HG03064 (cell line): ENCODE measurements around the gene KRTAP19-2.
"Not testable (repeated sequence)": the region's sequence is repeated elsewhere in the genome, so short reads cannot be mapped to it uniquely, and the experiment has no call there.

ENCODE experiments used
- ATAC-seq: cut with Tn5 transposase; IDR thresholded peaks from one replicate; pipeline ENCODE4 v1.9.1; 2021; ENCODE audit warnings: low read depth; ENCODE audit not compliant: unreplicated experiment

Gene KRTAP19-2, protein sequence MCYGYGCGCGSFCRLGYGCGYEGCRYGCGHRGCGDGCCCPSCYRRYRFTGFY

DNA sequence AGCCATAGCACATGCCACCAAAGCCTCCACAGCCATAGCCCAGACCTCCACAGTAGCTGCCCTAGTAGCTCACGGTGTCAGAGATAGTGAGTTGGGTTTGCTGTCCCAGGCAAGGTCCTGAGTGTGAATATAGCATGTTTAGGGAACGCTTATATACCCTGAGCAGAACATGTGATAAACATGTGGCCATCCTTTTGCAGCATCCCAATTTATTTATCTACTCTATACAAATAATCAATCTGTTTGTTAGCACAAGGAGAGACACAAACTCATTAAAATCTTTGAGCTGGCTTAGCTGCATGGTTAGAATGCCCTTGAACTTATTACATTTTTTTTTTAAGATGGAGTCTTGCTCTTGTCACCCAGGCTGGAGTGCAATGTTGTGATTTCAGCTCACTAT lies at the start of gene KRTAP19-2:
KRTAP19-2 (minus strand) TSS at position 101 of the 400 bp plus-strand sequence; CDS start at position 13, 88 bp downstream.
- ATAC-seq, result no peak

DNA sequence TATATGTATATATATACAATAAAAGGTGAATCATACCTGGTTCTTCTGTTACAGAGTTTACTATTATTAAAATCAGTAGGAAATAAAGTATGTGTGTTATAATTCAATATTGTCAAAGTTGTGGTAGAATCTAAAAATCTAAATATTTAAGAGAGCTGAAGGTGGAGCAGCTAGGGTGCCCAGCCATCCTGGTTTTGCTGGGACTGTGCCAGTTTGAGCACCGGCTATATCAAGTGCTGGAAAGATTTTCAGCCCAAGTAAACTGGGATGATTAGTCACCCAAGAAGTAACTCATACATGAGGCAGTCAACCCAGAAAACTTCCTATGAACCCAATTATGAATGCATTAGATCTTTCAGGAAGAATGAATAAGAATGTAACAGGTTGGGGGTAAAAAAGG lies 31.6 kb upstream of the KRTAP19-2 start:
- ATAC-seq, result no peak

DNA sequence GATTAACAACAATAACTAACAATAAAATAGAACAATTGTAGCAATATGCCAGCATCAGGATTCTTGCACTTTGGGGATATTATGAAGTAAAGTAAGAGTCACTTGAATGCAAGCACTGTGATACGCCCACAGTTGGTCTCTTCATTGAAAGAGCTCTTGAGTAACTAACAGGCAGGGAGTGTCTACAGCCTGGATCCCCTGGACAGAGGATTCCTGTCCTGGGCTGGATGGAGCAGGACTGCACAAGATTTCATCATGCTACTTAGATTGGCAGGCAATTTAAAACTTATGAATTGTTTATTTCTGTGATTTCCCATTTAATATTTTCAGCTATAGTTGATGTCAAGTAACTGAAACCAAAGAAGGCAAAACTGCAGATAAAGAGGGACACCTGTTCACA lies 28.4 kb upstream of the KRTAP19-2 start:
- ATAC-seq, result no peak

DNA sequence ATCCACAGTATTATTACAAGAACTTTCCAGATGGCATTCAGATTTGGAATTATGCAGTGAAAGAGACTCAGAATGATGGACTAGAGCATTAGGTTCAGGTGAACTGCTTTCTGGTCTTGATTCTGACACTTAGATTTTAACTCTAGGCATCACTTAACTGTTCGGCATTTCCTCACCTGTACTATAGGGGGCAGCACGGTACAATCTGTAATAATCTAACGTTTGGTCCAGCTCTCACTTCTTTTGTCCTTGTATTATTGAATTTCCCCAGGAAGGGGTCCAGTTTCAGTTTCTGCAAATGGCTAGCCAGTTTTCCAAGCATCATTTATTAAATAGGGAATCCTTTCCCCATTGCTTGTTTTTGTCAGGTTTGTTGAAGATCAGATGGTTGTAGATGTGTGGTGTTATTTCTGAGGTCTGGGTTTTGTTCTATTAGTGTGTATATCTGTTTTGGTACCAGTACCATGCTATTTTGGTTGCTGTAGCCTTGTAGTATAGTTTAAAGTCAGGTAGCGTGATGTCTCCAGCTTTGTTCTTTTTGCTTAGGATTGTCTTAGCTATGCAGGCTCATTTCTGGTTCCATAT lies 18.5 kb upstream of the KRTAP19-2 start:
- not testable (repeated sequence) for ATAC-seq

DNA sequence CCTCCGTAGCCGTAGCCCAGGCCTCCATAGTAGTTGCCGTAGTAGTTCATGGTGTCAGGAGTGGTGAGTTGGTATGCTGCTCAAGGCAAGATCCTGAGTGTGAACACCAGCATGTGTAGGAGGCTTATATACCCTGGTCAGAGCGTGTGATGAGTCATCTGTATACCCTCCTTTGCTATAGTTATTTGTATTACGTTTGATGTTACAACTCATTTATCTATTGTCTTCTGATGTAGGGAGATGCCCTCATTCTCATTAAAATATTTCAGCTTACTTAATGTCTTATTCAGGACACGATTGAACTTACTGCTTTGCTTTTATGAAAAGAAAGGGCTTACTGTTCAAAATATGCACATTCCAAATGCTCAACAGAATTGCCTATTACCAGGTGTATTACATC lies 14.8 kb upstream of the KRTAP19-2 start, which contains the start of gene KRTAP19-5:
KRTAP19-5 (minus strand) TSS at position 101 of the 400 bp plus-strand sequence; CDS start at position 50, 51 bp downstream.
- ATAC-seq, result no peak

DNA sequence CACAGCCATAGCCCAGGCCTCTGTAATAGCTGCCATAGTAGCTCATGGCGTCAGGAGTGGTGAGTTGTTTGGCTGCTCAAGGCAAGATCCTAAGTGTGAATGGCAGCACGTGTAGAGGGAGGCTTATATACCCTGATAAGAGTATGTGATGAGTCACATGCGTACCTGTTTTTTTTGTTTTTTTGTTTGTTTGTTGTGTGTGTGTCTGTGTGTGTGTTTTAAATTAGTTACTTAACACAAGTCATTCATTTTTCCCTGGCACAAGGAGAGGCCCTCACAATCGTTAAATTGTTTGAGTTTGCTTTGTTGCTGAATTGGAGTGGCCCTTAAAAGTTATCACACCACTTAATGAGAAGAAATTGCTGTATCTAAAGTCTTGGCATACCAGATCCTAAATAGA lies 9.8 kb upstream of the KRTAP19-2 start, which contains the start of gene KRTAP19-4:
KRTAP19-4 (minus strand) TSS at position 101 of the 400 bp plus-strand sequence; CDS start at position 46, 55 bp downstream.
- ATAC-seq, result no peak

DNA sequence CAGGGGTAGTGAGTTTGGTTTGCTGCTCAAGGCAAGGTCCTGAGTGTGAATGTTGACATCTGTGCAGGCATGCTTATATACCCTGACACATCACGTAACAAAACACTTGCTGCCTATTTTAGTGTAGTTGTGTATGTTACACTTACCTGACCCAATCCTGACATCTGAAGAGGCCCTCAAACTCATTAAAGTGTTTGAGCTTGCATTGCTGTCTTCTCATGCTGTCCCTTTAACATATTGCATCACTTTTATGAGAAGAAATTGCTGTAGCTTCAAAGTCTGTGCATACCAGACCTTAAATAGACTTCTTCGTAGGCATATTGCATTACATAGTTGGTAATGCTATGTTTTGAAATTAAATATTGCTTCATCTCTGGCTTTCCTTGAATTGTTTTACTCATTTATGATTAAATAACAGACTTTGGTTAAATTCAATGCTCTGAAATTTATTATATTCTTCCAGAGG lies 4.8 kb upstream of the KRTAP19-2 start, which contains the start of gene KRTAP19-3:
KRTAP19-3 (minus strand) TSS at position 51 of the 466 bp plus-strand sequence. CDS start 56 bp downstream, outside the sequence.
- ATAC-seq, result no peak

DNA sequence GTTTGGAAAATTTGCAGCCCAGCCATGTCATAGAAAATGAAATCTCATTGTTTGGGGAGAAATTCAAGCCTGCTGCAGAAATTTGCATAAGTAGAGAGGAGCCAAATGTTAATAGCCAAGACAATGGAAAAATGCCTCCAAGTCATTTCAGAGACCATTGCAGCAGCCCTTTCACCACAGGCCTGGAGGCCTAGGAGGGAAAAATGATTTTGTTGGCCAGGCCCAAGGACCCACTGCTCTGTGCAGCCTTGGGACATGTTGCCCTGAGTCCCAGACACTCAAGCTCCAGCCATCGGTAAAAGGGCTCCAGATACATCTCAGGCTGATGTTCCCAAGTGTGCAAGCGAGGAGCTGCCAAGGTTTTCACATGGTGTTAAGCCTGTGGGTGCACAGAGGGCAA lies 1.1 kb downstream of the KRTAP19-2 start:
- no peak for ATAC-seq

DNA sequence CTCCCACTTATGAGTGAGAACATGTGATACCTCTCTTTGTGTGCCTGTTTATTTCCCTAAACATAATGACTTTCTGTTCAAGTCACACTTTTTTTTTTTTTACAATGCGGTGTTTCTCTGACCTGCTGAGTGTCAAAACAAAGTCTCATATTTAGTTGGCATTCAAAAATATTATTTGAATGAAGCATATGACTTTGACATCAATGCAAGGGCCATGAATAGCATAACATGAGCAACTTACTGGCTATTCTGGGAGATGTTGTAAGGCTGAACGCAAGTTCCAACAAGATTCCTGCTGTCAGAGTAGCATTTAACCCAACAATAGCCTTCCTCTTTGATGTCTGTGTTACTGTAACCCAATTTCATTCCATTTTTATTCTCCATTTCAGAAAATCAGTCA lies 5.1 kb downstream of the KRTAP19-2 start:
- no peak for ATAC-seq

DNA sequence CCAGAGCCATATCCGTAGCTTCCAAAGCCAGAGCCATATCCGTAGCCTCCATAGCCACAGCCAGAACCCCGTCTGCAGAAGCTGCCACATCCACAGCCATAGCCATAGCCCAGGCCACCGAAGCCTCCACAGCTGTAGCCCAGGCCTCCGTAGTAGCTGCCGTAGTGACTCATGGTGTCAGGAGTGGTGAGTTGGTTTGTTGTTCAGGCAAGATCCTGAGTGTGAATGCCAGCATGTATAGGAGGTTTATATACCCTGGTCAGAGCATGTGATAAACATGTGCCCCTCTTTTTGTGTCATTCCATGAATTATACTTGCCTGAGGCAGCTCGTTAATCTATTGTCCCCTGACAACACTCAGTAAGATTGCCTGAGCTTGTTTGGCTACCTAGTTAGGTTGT lies 7.1 kb downstream of the KRTAP19-2 start, which contains the start of gene KRTAP19-1:
KRTAP19-1 (minus strand) TSS at position 223 of the 400 bp plus-strand sequence; CDS start at position 173, 50 bp downstream.
- no peak for ATAC-seq

DNA sequence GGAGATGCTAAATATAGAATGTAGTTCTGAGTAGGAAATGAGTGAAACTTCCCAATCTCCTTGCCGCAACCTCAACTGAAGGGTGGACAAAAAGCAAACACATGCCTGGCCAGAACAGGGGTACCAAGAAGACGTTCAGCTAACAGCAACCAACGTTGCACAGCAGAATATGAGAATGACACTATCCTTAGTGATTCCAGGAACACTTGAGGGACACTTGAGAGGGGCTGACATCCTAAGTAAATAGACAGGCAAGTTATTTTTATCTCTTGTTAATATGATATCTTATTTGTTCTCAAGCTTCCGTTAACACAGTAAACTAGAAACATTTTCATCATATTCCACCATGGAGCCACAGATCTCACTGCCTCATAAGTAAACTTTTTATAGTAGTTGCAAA lies 8.0 kb downstream of the KRTAP19-2 start:
- no peak for ATAC-seq

DNA sequence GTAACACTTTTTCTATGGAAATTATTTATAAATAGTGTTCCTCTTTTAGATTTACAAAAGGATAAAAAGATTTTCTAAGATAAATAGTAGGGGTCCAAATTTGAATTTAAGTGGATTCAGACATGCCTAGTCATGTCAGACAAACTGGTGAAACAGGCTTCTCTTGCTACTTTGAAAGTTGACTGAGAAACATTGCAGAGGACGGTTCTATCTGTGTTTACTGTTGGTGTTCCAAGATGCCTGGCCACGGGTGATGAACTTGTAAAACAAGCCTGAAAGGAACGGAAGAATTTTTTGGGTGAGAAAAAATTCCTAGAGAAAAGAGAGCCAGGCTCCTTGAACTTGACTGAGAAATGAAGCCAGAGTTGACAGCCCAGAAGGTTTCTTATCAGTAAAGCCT lies 9.2 kb downstream of the KRTAP19-2 start:
- ATAC-seq, result no peak

DNA sequence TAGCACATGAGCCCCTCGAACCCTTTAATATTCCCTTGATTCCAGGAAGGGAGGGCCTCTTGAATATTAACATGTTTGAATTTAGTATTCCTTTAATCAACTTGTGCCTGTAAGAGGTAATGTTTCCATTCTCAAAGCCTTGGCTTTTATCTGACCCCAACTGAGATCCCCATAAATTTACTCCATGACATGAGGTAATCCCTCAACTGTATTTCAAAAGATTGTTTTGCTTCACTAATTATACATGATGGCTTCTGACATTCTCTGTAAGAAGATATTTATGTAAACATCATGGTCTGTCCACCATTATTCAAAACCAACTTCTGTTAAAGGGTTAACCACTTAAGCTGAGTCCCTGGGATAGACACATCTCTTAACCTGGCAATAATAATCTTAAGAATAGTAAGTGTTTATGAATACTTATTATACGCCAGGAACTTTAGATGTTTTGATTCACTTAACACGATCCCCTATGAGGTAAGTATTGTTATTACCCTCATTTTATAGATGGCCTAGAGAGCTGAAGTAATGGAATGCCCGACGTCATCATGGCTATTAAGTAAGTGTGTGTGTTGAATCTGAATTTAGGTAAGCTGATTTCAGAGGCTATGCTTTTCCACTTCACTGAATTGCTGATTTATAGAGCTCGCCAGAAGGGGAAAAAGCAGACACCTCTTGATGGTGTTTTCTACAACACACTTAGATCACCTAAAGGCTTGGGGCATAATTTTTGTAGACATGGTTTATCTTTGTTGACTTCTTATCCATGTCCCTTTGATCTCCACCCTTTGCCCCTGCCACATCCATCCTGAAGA lies 18.1 kb downstream of the KRTAP19-2 start:
- ATAC-seq, result no peak

DNA sequence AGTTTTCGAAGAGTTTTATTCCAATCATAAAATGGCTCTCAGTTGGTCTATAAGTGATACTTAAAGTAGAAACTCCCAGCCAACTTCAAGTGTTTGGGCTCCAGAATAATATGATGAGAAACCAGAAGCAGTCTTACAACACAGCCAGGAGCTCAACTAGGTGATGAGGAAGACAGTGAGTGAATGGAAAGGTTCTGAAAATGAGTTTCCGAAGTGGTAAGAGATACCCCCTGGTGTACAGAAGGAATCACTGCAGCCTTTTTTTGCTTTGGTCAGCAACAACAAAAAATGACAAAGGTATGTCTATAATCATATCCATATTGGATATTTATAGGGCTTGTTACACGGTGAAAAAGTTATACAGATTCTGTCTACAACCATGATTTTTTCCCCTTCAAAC lies 23.5 kb downstream of the KRTAP19-2 start:
- ATAC-seq, result no peak

DNA sequence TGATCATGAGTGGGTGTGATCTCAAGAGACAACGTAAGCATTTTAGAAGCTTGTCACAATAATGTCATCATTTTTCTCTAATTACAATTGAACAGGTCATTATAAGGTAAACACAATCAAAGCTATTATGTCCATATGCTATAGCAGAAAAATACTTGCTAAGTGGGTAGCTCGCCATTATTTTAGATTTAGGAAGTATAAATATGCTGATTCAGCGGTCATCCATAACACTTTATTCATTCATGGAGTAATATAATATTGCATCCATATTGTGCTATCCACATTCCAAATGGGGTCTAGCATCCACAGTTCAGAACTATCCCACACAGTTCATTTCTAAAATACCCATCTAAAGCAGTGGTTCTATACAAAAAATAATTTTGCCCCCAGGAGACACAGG lies 38.7 kb downstream of the KRTAP19-2 start:
- no peak for ATAC-seq

DNA sequence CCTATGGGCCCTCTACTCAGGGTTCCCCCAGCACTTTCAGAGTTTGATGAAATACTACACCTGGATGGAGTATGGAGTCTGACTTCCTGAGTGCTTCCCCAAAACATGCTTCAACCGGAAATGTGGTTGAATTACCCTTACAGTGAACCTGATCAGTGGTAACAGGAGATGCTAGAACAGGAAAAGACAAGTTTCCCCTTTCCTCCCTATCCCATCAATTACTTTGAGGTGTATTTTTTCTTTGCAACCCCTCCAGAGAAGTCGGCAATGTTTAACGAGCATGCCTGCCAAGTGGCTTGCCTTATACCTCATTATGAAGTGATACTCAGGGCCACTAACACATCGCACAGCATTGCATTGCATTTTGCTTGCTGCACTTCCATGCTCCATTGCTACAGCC lies 40.2 kb downstream of the KRTAP19-2 start:
- no peak for ATAC-seq

DNA sequence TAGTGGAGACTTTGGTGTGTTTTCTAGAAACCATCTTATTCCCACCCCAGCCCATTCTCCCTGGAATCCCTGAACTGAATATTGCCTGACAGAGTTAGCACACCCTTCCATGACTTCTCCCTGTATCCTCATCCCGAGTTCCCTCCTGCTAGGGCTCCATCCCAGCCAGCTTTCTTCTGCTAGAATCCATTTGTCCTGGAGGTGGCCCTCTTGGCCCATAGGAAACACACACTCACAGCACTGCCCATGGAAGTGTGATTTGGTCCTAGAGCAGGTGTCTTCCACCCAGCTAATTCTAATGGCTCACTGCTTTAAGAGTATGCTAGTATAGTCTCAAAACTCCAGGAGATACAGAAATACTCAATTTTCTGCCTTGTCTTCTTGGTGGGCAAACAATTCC lies 43.0 kb downstream of the KRTAP19-2 start:
- ATAC-seq, result no peak

DNA sequence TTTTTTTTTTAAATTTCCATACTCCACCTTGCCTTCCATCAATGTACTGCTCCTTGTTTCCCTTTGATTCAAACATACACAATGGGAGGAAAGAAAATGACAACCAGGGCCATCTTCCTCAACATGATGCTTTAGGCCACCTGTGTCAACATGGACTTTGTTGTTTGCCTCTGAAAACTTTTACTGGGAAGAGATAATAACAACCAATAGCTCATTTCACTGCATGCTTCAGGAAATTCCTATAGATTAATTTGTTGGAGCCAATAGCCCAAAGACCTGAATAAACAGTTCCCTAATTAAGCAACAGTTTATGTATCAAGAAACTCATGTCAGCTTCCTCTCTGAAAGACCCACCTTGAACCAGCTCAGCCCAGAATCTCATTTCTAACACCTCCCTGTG lies 44.0 kb downstream of the KRTAP19-2 start:
- ATAC-seq, result no peak

DNA sequence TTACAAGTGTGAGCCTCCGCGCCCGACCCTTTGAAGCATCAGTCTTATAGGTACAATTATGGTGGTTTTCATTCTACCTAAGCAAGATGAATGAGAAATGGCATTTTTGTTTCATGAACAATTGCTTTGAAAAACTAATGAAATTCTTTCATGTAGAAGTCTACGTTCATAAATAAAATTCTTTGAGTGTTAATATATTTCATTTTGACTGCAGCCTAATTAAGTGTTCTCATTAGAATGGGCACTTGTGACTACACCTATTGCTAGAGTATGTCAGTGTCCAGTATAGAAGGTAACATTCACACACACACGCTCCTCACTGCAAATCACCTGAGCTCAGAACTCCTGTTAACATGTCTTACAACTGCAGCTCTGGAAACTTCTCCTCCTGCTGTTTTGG lies 47.3 kb downstream of the KRTAP19-2 start, which contains the start of gene KRTAP15-1:
KRTAP15-1 (plus strand) TSS at position 301 of the 400 bp plus-strand sequence; CDS start at position 354, 53 bp downstream.
- no peak for ATAC-seq
